Embryonic facial prominence (tissue), 1 donor: ENCODE data around the gene SYNJ2.

Source experiments
- DNase-seq: peaks from one replicate; pipeline ENCODE4 v3.0.0-alpha.2; 2016; ENCODE audit errors: extremely low spot score

SYNJ2 gene

DNA sequence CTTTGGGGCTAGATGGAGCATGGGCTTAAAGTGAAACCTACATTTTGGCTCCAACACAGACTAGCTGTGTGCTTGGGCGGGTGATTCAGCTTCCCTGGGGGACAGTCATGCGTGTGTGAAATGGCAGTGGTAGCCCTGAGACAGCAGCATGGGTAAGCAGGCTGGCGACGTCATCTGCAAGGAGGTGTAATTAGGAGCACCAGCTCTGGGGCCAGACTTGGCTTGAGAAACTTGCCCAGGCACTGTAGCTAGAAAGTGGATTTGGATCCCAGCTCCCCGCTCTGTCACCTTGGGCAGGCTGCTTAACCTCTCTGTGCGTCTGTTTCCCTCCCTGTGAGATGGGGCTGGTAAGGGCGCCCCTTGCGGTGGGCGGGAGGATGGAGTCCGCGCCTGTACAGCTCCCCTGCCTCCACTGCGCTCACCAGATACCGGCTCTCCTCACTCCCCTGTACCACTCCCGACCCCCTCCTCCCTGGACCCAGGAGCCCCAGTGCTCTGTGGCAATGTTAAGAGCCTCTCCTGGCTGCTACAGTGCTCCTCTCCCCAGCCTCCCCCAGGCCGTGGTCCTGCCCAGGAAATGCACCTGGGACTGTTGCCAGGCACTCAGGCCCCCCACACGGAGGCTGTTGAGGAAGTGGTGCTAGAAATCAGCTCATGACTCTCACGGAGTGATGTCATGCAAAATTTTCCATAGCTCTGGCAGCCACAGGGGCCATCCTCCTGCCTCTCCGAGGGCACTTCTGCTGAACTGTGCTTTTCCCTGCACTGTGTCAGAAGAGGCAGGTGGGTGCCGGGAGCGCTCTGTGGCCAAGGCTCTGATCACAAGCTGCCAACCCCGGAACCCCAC, 44.6 kb downstream of the SYNJ2 start:
- peak; percentile 66 for DNase-seq

GRCh38 chr6:158026901-158027589, 45.4 kb downstream of the SYNJ2 start:
- DNase-seq = no peak

GRCh38 chr6:158027590-158028285, 46.1 kb downstream of the SYNJ2 start:
- no peak for DNase-seq

DNA sequence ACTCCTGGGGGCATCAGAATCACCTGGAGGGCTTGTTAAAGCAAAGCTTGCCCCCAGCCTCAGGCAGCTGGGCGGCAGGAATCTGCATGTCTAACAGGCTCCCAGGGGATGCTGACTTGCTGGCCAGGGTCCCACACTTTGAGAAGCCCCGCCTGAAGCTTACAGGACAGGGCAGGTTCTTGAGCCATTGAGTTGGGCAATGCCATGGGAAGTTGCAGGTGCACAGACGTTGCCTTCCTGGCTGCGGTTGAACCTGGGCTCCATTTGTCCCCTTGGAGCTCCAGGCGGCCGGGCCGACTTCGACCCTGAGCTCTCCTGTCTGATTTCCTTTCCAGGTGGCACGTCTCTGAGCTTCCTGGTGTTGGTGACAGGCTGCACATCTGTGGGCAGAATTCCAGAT, 46.8 kb downstream of the SYNJ2 start:
- DNase-seq = no peak

- no peak for DNase-seq
Measured at GRCh38 chr6:158028876-158029275, 47.2 kb downstream of the SYNJ2 start.

DNA sequence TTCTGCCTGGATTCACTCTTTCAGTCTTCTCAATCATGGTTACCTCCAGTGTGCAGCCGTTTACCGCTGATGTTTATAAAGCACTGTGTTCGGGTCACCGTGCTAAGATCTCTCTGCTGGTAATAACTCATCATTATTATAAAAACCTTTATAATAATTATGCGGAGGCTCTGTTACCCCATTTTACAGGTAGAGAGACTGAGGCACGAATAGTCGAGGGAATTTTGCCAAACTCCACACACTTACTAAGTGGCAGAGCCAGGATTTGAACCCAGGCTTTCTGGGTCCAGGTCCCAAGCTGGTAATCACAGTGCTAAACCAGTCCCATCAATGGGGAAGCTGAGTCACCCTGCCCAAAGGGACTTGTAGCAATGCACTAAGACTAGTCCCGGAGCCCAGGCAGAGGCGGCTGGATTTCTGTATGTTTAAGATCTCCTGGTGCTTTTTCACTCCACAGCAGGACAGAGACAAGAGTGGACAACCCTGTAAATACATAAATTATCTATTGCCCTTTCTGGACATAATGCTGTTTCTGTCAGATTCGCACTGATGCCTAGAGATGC, 48.1 kb downstream of the SYNJ2 start:
- DNase-seq = no peak

DNA sequence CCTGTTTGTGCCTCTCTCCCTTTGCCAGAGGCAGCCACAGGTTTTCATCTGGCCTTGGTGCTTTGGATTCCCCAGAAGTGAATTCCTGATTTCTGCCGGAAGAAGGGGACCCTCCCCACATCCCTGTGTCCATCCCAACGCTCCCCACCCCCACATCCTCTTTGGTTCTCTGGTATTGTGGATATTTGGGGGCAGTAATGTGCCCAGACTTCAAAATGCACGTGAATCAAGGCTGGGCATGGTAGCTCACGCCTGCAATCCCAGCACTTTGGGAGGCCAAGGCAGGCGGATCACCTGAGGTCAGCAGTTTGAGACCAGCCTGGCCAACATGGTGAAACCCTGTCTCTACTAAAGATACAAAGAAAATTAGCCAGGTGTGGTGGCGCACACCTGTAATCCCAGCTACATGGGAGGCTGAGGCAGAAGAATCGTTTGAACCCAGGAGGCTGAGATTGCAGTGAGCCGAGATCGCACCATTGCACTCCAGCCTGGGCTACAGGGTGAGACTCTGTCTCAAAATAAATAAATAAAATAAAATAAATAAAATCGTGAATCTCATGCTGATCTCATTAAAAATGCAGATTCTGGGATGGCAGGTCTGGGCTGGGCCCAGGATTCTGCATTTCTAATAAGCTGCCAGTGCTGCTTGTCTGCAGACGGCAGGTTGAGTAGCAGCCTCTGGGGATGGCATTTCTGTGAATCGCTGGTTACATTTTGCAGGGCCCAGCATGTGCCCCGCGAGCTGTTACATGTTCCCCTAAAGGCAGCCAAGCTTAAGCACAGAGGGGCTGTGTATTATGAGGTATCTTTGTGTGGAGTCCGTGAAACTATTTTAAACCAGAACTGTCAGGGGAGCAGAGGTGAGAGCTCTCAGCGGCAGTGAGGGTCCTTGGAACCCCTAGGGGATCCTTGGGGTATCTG, 49.0 kb downstream of the SYNJ2 start:
- no peak for DNase-seq

- DNase-seq = no peak
Measured at GRCh38 chr6:158031381-158032353, 50.0 kb downstream of the SYNJ2 start.

DNA sequence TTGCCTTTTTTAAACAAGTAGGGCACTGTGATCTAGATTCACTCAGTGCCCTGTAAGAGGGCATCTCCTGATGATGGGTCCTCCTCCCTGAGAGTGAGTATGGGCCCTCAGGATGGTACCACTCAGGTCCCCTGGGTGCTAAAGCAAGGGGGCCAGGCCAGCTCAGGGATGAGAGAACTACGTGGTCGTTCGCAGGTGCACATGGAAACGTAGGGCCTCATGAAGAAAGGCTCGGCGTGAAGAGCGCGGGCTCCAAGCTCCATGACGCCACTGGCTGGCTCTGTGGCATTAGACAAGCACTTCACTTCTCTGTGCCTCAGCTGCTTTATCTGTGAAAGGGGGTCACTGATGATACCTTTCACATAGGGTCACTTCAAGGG, 50.7 kb downstream of the SYNJ2 start:
- no peak for DNase-seq

DNA sequence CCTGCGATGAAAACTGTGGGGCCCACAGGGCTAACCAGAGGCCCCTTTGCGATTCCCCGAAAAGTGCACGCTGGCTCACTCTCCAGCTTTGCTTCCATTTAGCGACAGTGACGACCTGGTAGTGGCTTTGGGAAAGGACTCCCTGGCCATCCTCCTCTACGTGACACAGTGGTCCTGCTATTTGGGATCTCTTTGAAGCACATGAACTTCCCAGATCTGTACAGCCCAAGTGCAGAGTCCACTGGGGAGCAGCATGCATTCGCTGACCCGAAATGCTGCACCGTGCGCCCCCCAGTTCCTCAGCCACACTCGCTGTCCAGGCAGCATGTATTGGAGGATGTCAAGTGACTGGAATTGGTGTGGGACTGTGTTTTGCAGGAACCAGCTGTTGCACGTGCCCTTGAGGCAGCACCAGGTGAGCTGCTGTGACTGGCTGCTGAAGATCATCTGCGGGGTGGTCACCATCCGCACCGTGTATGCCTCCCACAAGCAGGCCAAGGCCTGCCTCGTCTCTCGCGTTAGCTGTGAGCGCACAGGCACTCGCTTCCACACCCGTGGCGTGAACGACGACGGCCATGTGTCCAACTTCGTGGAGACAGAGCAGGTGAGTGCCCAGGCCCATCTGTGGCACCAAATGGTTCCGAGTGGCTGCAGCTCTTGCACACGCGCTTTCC, 51.6 kb downstream of the SYNJ2 start:
- no peak for DNase-seq

DNA sequence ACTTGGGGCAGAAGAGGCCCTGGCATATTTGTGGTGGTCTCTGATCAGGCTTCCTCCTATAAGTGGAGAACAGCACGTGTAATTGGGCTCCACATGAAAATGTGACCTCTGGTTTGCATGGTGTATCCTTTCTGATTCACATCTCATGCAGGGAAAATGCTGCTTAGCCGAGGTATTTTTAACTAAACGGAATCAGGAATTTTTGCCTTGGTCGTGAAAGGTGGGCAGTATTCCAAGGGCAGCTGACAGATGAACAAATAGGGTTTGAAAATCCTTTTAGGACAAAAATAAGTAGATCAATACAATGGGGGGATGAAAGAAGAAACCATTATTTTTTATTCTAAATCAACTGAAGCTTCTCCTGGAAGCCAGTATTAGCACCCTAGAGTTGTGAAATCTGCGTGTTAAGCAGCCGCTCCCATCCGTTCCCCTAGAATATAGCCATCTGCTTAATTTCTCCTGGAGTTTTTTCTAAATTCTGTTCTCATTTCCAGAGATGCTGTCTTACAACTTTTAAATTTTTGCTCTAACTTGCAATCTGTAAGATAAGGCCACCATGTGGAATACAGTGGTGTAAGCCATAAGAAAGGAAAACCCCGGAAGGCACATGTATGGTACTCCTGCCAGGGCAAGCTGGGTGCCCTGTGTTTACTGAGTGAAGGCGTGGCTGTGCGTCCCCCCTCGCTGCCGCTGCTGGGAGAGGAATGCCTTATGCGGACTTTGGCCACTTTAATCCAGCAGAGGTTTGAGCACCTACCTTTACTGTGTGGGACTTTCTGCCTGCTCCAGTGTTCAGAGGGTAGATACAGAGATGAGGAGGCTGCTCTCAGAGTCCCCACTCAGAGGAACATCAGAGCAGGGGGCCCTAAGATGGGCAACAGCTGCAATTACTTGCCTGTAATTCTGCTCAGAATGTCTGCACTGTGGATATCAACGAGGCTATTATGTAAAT, 52.4 kb downstream of the SYNJ2 start:
- no peak for DNase-seq

- no peak for DNase-seq
Measured at GRCh38 chr6:158036261-158036660, 54.6 kb downstream of the SYNJ2 start.

DNA sequence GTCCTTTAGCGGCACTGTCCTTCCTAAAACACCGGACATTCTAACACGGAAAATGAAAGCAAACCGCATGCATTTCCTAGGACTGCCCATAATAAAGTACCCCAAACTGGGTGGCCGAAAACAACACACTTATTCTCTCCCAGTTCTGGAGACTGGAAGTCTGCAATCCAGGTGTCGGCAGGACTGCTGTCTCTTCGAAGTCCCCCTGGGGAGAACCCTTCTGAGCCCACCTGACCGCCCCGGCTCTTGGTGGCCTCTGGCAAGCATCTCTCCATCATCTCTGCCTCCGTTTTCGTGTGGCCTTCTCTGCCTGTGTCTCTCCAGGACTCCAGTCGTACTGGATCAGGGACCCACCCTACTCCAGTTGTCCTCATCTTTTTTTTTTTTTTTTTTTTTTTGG, 55.4 kb downstream of the SYNJ2 start:
- DNase-seq = no peak

GRCh38 chr6:158037771-158038170, 56.1 kb downstream of the SYNJ2 start:
- no peak for DNase-seq

GRCh38 chr6:158038291-158039177, 56.9 kb downstream of the SYNJ2 start:
- no peak for DNase-seq

DNA sequence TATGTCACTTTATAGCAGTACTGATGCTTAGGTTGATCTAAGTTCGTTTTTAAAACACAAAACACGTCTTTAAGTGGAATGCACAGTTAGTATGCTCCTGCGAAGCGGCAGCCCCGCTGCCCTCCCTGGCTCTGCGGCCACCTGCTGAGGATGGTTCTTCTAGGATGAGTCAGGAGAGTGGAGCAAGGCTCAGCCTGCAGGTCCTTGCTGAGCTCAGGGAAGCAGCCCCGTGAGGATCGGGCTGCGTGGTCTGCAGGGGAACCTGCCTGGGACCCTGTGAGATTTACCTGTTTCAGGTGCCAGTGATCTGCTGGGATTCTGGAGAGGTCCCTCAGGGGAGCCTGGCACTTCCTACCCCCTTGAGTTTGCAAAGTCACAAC, 57.5 kb downstream of the SYNJ2 start:
- DNase-seq = no peak

GRCh38 chr6:158039571-158040050, 57.9 kb downstream of the SYNJ2 start:
- DNase-seq = no peak
